BLaER1 (cell line): ENCODE results near the gene WHRN.

Experiments used
- H3K27ac ChIP-seq: shearing (Covaris generic); formaldehyde crosslinking; 2 replicates; pipeline ENCODE4 v1.8.1; 2022
- H3K27me3 ChIP-seq: shearing (Covaris generic); formaldehyde crosslinking; 2 replicates; pipeline ENCODE4 v1.8.1; 2022
- H3K36me3 ChIP-seq: shearing (Covaris generic); formaldehyde crosslinking; 2 replicates; pipeline ENCODE4 v1.8.1; 2022
- H3K4me1 ChIP-seq: shearing (Covaris generic); formaldehyde crosslinking; 2 replicates; pipeline ENCODE4 v1.8.1; 2022
- H3K4me2 ChIP-seq: shearing (Covaris generic); formaldehyde crosslinking; 2 replicates; pipeline ENCODE4 v1.8.1; 2022
- H3K4me3 ChIP-seq: shearing (Covaris generic); formaldehyde crosslinking; 2 replicates; pipeline ENCODE4 v1.8.1; 2022
- H3K9ac ChIP-seq: shearing (Covaris generic); formaldehyde crosslinking; 2 replicates; pipeline ENCODE4 v1.8.1; 2022
- H3K9me3 ChIP-seq: shearing (Covaris generic); formaldehyde crosslinking; 2 replicates; pipeline ENCODE4 v1.8.1; 2022
- H4K20me1 ChIP-seq: shearing (Covaris generic); formaldehyde crosslinking; 2 replicates; pipeline ENCODE4 v1.8.1; 2022
- Cebpa-rat ChIP-seq: shearing (Covaris generic); IDR thresholded peaks from 2 replicates; pipeline ENCODE4 v1.8.1; 2022

WHRN gene

GRCh38 chr9:114365194-114365593 is 140.1 kb downstream of the WHRN start:
- H3K4me1 ChIP-seq = peaks cover 87% of the 10 kb centered on the region
- no peaks in the 10 kb centered on the region for H3K27me3 ChIP-seq
- H3K36me3 ChIP-seq = peaks cover 79% of the 10 kb centered on the region
- no peak overlapping the region for H3K4me3 ChIP-seq
- TF ChIP-seq Cebpa-rat = no peak
- peak overlapping the region; percentile 81; the same call in 1 of the 2 replicates for H3K27ac ChIP-seq
- H3K9me3 ChIP-seq = no peaks in the 10 kb centered on the region
- no peak overlapping the region for H3K9ac ChIP-seq
- H4K20me1 ChIP-seq = no peaks in the 10 kb centered on the region
- H3K4me2 ChIP-seq = peak overlapping the region; percentile 98

DNA sequence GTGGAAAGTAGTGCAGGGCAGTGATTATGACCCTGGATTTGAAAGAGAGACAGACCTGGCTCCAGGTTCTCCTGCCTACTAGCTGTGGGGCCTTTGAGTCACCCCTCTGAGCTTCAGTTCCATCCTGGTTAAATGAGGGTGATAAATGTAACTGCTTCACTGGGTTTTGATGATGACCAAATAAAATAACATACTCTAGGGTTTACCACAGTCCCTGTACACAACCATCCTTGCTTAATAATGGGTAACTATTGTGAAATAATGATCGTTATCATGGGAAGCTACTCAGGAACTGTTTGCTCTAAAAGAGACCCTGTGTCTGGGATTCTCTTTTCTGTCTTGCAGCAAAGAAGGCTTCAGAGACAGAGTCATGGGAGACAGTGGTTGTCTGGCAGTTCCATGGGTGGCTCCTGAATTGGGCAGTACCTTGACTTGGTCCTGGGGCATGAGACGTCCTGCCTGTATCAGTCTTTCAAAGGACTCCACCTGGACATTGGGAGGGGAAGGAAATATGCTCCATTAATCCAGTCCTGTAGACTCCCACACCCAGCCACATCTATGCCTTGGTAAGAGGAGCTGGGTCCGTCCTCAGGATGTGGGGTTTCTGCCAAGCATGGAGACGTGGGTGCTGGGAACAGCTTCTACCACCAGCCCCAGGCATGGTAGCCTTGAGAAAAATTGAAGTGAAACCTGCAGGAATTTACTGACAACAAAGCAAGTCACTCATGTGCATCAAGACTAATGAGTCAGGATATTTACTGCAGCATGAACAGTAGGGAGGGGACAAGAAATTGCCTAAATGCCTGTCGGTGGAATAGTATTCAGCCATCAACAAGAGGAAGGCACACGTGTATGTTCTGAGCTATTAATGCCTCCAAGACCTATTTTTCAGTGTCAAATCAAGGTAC is 140.9 kb downstream of the WHRN start:
- Histone ChIP-seq H3K9me3 (no peaks in the 10 kb centered on the region), H3K9ac (peak overlapping the region; percentile 52), H3K27ac (peak overlapping the region; percentile 81), H3K27me3 (no peaks in the 10 kb centered on the region), H3K4me1 (peaks cover 79% of the 10 kb centered on the region), H3K4me3 (no peak overlapping the region), H3K4me2 (peak overlapping the region; percentile 98), H4K20me1 (0 out of 2 replicates have a peak, but pooled peaks cover 2% of the 10 kb centered on the region), H3K36me3 (peaks cover 87% of the 10 kb centered on the region)
- TF ChIP-seq Cebpa-rat = peak; percentile 90

DNA sequence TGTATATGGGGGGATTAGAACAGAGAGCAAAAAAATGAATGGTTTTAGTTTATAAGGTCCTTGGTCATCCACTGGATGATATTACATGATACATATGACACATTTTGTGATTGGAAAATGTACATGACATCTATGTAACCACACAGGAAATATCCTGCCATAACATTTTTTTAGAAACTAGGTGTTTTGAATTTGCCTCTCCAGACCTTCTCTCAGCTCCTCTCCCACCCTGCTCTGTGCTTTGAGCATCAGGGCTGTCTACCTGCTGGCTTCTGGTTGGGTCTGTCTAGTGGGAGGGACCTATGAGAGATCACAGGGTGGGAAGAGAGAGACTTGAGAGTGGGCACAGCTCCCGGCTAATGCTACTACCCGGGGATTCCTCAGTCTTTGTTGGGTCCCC is 141.8 kb downstream of the WHRN start:
- Histone ChIP-seq H3K27me3 (no peaks in the 10 kb centered on the region), H3K27ac (peak overlapping the region; percentile 81), H3K4me3 (no peak overlapping the region), H4K20me1 (0 out of 2 replicates have a peak, but pooled peaks cover 8% of the 10 kb centered on the region), H3K4me2 (peak overlapping the region; percentile 98), H3K9ac (peak overlapping the region; percentile 52), H3K4me1 (peaks cover 70% of the 10 kb centered on the region), H3K9me3 (no peaks in the 10 kb centered on the region), H3K36me3 (peaks cover 89% of the 10 kb centered on the region)
- no peak for TF ChIP-seq Cebpa-rat

GRCh38 chr9:114362394-114362793 is 142.9 kb downstream of the WHRN start:
- Histone ChIP-seq H3K4me2 (peak overlapping the region; percentile 98), H3K27ac (peak overlapping the region; percentile 81)

DNA sequence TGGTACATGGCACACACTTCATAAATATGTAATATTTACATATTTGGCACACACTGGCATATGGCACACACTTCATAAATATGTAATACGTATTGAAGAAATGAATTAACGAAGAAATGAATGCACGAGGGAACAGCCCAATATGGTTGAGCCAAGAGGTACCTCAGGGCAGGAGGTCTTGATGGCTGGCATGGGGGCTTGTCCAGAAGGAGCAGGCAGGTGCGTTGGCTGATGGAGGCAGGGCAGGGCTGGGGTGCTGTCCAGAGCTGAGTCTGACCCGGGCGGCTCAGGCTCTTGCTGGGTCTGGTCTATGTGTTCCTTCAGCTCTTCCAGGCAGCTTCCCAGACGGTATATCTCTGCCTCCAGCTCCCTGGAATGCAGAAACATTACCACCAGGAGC is 143.7 kb downstream of the WHRN start:
- peaks cover 51% of the 10 kb centered on the region for H3K4me1 ChIP-seq
- H3K9ac ChIP-seq = no peak overlapping the region
- TF ChIP-seq Cebpa-rat = no peak
- no peaks in the 10 kb centered on the region for H3K9me3 ChIP-seq
- H3K36me3 ChIP-seq = peaks cover 93% of the 10 kb centered on the region
- H3K27me3 ChIP-seq = no peaks in the 10 kb centered on the region
- H4K20me1 ChIP-seq = peaks cover 24% of the 10 kb centered on the region; the same call in 1 of the 2 replicates
- peak overlapping the region; percentile 81 for H3K27ac ChIP-seq
- no peak overlapping the region for H3K4me2 ChIP-seq
- H3K4me3 ChIP-seq = no peak overlapping the region

More at GRCh38 chr9:114362394-114362793, 142.9 kb downstream of the WHRN start:
- Histone ChIP-seq H3K4me1 (peaks cover 59% of the 10 kb centered on the region), H3K9me3 (no peaks in the 10 kb centered on the region), H3K9ac (peak overlapping the region; percentile 52), H3K4me3 (no peak overlapping the region), H4K20me1 (0 out of 2 replicates have a peak, but pooled peaks cover 17% of the 10 kb centered on the region), H3K36me3 (peaks cover 89% of the 10 kb centered on the region), H3K27me3 (no peaks in the 10 kb centered on the region)
- no peak for TF ChIP-seq Cebpa-rat

GRCh38 chr9:114359801-114360200 is 145.5 kb downstream of the WHRN start:
- peaks cover 100% of the 10 kb centered on the region for H3K36me3 ChIP-seq

GRCh38 chr9:114357911-114358328 is 147.4 kb downstream of the WHRN start:
- Histone ChIP-seq H3K4me3 (no peak overlapping the region), H3K27ac (0 out of 2 replicates have a peak overlapping the region, but pooled peaks have one; percentile 19), H3K4me2 (no peak overlapping the region), H3K27me3 (no peaks in the 10 kb centered on the region), H3K36me3 (peaks cover 97% of the 10 kb centered on the region), H4K20me1 (peaks cover 32% of the 10 kb centered on the region; the same call in 1 of the 2 replicates), H3K4me1 (peaks cover 15% of the 10 kb centered on the region), H3K9ac (no peak overlapping the region), H3K9me3 (no peaks in the 10 kb centered on the region)
- no peak for TF ChIP-seq Cebpa-rat

More at GRCh38 chr9:114359801-114360200, 145.5 kb downstream of the WHRN start:
- Histone ChIP-seq H3K9me3 (no peaks in the 10 kb centered on the region), H3K9ac (no peak overlapping the region), H3K27me3 (no peaks in the 10 kb centered on the region), H3K4me2 (no peak overlapping the region), H3K4me1 (peaks cover 34% of the 10 kb centered on the region), H4K20me1 (peaks cover 32% of the 10 kb centered on the region; the same call in 1 of the 2 replicates), H3K4me3 (no peak overlapping the region), H3K27ac (peak overlapping the region; percentile 5; the same call in 1 of the 2 replicates)
- TF ChIP-seq Cebpa-rat = no peak

- no peak overlapping the region for H3K4me3 ChIP-seq
- H3K9me3 ChIP-seq = no peaks in the 10 kb centered on the region
- no peak overlapping the region for H3K9ac ChIP-seq
- no peak overlapping the region for H3K4me2 ChIP-seq
- H4K20me1 ChIP-seq = peaks cover 32% of the 10 kb centered on the region; the same call in 1 of the 2 replicates
- H3K36me3 ChIP-seq = peaks cover 97% of the 10 kb centered on the region
- no peak for TF ChIP-seq Cebpa-rat
- peaks cover 9% of the 10 kb centered on the region for H3K4me1 ChIP-seq
- 0 out of 2 replicates have a peak overlapping the region, but pooled peaks have one; percentile 12 for H3K27ac ChIP-seq
- no peaks in the 10 kb centered on the region for H3K27me3 ChIP-seq
Measured at GRCh38 chr9:114357360-114357759, 147.9 kb downstream of the WHRN start.

GRCh38 chr9:114356792-114357191 is 148.5 kb downstream of the WHRN start:
- no peaks in the 10 kb centered on the region for H3K27me3 ChIP-seq
- peaks cover 9% of the 10 kb centered on the region for H3K4me1 ChIP-seq
- H3K9ac ChIP-seq = no peak overlapping the region
- peaks cover 32% of the 10 kb centered on the region; the same call in 1 of the 2 replicates for H4K20me1 ChIP-seq
- H3K4me2 ChIP-seq = no peak overlapping the region
- no peak overlapping the region for H3K4me3 ChIP-seq
- H3K27ac ChIP-seq = 0 out of 2 replicates have a peak overlapping the region, but pooled peaks have one; percentile 12
- TF ChIP-seq Cebpa-rat = no peak
- H3K9me3 ChIP-seq = no peaks in the 10 kb centered on the region
- peaks cover 97% of the 10 kb centered on the region for H3K36me3 ChIP-seq

DNA sequence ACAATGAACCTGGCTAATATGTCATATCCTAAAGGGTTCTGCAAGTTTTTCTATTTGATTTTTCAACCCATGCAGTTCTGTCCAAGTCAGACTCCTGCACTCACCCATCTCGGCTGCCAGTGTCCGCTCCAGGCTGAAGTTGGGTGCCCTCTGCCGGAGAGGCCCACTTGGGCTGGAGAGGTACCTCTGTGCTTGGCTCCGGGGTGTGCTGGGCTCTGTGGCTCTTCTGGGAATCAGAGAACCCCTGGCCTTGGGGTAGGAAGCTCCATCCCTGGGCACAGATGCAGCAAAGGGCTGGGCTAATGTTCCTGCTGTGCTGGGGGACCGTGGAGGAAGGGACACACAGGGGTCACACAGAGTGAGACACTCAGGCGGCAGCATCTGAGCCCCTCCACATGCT is 149.5 kb downstream of the WHRN start:
- H4K20me1 ChIP-seq = peaks cover 32% of the 10 kb centered on the region; the same call in 1 of the 2 replicates
- H3K9ac ChIP-seq = no peak overlapping the region
- no peaks in the 10 kb centered on the region for H3K9me3 ChIP-seq
- H3K27me3 ChIP-seq = no peaks in the 10 kb centered on the region
- H3K4me1 ChIP-seq = peaks cover 14% of the 10 kb centered on the region; the same call in 1 of the 2 replicates
- no peak overlapping the region for H3K4me3 ChIP-seq
- no peak overlapping the region for H3K4me2 ChIP-seq
- H3K36me3 ChIP-seq = peaks cover 97% of the 10 kb centered on the region
- TF ChIP-seq Cebpa-rat = no peak
- no peak overlapping the region for H3K27ac ChIP-seq
